Epithelial cell of proximal tubule (primary cell): ENCODE results near the gene KLHL3. TPM values are rescaled to one million over a fixed set of nuclear protein-coding genes. Genes with fewer than 3 reads are reported as not detected.

Source experiments
- DNase-seq: peaks from one replicate; pipeline ENCODE4 v3.0.0-alpha.2; 2011; ENCODE audit warnings: low read depth
- H3K4me3 ChIP-seq: 2 replicates; pipeline ENCODE4 v1.5.1; 2011; ENCODE audit warnings: low read depth, mild to moderate bottlenecking, low read length
- total RNA-seq: library from RNA; depleted of rRNA; stranded (reverse); fragments of >200 nt; gene quantifications from 2 replicates; pipeline ENCODE4 v1.2.3, GENCODE V29; 2015
- TF ChIP-seq, protein P1 (sequence below): conservative IDR thresholded peaks from 2 replicates; pipeline ENCODE4 v1.5.1; 2012; ENCODE audit warnings: low read depth, mild to moderate bottlenecking, low read length

KLHL3 gene
- total RNA-seq, 1 donor from 2014 or later = 1.1 TPM

DNA sequence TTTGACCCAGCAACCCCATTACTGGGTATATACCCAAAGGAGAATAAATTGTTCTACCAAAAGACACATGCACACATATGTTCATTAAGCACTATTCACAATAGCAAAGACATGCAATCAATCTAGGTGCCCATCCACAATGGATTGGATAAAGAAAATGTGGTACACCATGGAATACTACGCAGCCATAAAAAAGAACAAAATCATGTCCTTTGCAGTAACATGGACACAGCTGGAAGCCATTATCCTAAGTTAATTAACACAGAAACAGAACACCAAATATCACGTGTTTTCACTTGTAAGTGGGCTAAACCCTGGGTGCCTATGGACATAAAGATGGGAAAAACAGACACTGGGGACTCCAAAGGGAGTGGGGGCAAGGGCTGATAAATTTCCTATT, 46.6 kb downstream of the KLHL3 start:
- DNase-seq = no peak
- H3K4me3 ChIP-seq = no peak overlapping the region
- TF ChIP-seq, protein P1, sequence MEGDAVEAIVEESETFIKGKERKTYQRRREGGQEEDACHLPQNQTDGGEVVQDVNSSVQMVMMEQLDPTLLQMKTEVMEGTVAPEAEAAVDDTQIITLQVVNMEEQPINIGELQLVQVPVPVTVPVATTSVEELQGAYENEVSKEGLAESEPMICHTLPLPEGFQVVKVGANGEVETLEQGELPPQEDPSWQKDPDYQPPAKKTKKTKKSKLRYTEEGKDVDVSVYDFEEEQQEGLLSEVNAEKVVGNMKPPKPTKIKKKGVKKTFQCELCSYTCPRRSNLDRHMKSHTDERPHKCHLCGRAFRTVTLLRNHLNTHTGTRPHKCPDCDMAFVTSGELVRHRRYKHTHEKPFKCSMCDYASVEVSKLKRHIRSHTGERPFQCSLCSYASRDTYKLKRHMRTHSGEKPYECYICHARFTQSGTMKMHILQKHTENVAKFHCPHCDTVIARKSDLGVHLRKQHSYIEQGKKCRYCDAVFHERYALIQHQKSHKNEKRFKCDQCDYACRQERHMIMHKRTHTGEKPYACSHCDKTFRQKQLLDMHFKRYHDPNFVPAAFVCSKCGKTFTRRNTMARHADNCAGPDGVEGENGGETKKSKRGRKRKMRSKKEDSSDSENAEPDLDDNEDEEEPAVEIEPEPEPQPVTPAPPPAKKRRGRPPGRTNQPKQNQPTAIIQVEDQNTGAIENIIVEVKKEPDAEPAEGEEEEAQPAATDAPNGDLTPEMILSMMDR = no peak

DNA sequence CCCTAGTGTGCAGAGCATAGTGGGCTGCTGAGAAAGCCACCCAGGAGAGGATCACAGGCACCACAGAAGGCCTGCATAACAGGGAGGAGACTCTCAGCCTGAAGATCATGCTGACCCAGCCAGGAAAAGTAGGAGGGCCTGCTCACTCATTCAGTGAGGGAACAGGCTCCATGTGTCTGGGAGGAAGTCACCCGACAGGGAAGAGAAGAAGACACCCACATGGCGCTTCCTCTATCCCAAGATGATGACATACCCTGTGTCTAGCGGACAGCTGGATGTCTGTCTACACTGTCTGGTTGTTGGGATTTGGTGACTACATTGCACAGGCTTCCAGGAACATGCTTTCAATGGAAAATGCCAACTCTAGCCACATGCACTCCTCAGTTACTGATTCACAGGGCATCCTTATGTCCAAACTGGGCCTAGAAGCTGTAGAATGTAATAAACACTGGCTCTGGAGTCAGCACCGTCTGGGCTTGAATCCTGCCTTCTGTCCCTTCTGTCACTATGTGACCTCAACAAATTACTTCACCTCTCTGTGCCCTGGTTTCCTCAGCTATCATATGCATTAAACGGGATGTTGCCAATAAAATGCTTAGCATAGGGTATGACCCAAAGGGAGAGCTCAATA, 47.6 kb downstream of the KLHL3 start:
- DNase-seq = no peak
- TF ChIP-seq, protein P1 = no peak
- no peak overlapping the region for H3K4me3 ChIP-seq

DNA sequence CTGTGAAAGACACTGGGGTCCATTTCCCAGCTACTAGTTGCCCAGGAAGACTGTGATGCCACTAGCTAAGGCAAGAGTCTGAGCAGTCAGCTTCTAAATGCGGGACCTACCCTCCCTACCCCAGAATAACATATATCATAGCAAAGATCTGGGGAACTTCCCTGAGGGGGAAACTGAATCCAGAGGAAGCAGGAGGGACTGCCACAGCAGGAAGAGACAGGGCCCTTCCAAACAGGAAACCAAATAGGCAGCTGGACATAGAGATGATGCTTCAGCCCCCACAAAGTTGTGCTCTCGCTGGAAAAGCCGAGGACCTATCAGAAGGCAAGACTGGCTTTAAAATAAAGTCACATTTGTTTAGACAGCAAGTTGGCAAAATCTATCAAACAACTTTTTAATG, 51.1 kb downstream of the KLHL3 start:
- TF ChIP-seq, protein P1 = no peak
- no peak overlapping the region for H3K4me3 ChIP-seq
- no peak for DNase-seq

DNA sequence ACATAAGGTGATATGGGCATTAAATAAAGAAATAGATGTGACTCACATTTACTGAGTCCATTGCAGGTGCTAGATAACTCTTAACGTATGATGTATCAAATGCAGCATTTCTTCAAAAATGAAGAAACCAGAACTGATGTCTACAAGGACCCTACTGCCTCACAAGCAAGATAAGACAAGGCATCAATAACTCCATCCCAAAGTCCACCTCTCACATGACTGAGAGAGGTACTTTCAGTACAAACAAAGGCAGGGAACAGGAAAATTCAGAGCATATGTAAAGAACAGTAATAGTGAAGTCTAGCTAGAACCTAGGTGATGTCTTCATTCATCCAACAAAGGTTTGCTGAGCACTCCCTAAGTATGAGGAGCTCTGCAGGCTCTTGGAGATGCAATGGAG, 54.7 kb downstream of the KLHL3 start:
- H3K4me3 ChIP-seq = no peak overlapping the region
- no peak for DNase-seq
- TF ChIP-seq, protein P1 = no peak

DNA sequence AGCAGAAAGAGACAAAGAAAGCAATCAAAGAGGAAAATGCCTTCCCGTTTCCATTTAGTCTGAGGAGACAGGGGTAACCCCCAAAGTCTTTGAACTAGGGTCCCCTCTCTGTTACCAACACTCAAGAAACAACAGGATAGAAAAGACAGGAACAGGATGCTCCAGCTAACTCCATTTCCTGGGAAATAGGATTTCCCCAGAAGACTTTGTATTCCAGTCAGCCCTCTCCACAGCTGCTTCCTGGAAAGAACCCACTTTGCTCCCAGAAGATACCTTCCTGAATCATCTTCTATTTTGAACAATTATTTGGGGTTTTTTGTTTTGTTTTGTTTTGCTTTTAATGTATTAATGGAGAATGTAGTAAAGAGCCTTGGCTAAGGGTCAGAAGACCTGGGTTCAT, 56.0 kb downstream of the KLHL3 start:
- no peak overlapping the region for H3K4me3 ChIP-seq
- TF ChIP-seq, protein P1 = no peak
- no peak for DNase-seq

DNA sequence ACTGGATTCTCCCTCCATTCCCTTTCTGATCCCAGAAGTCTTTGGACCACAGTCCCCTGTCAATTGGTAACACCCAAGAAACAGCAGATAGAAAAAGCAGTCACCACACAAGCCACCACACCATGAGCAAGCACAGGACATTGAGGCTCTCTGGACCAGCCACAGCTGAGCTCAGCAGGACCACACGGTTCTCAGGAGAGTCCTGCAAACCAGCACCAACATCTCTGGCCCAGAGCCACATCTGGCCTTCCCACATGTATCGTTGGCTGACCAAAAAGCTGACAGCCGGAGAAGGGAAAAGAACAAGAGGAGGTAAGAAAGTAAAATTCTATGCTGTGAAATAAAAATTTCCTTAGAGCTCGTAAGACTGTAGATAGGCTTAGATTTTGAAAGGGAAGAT, 56.7 kb downstream of the KLHL3 start:
- TF ChIP-seq, protein P1 = no peak
- no peak for DNase-seq
- H3K4me3 ChIP-seq = no peak overlapping the region

DNA sequence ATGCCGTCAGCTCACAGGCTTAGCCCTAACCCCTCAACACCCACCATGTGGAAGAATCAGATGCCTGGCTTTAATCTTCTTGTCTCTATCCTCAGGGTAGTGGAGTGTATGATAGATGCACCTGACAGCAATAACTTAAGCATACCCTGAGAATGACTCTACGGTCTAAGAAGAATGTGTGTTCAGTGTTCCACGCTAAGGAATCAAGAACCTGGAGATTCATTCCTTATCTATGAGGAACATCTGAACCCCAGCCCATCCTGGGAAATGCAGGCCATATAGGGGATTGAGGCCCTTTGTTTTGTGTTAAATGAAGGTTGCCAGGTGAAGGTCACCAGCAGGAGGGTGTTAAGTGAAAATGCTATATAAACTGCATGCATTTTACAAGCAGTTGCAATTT, 63.0 kb downstream of the KLHL3 start:
- TF ChIP-seq, protein P1 = no peak
- no peak overlapping the region for H3K4me3 ChIP-seq
- DNase-seq = no peak
